GM18526 (cell line): Measurements from ENCODE around the gene CR1.

Source experiments
- POLR2A ChIP-seq: IDR thresholded peaks from 3 replicates; pipeline ENCODE4 v1.6.1; 2011; ENCODE audit not compliant: insufficient read length; ENCODE audit errors: extremely low read depth

CR1 gene

GRCh38 chr1:207579436-207579799, 83.5 kb downstream of the CR1 start:
- no peak for TF ChIP-seq POLR2A

GRCh38 chr1:207581496-207582153, 85.7 kb downstream of the CR1 start:
- no peak for TF ChIP-seq POLR2A

- TF ChIP-seq POLR2A: no peak
Observed at GRCh38 chr1:207603777-207604176, 107.8 kb downstream of the CR1 start.

GRCh38 chr1:207605444-207606361, 109.7 kb downstream of the CR1 start:
- no peak for TF ChIP-seq POLR2A

DNA sequence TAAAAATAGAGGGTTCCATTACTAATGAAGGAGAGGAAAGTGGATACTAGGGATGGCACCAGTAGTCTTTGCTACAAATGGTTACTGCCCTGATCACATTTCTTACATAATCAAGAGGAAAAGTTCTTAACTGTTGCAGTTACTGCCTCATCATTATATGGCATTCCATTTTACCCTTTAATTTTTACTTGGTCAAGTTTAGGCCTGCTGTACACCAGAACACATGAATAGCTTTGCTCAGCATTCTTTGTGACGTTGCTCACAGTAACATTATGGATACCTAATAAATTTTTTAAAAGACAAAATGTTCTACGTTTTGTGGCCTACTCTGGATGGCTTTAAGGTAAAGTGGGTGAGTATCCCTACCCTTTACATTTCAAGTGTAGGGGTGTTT, 110.4 kb downstream of the CR1 start:
- no peak for TF ChIP-seq POLR2A

- TF ChIP-seq POLR2A: no peak
Observed at GRCh38 chr1:207612762-207613161, 116.8 kb downstream of the CR1 start.

DNA sequence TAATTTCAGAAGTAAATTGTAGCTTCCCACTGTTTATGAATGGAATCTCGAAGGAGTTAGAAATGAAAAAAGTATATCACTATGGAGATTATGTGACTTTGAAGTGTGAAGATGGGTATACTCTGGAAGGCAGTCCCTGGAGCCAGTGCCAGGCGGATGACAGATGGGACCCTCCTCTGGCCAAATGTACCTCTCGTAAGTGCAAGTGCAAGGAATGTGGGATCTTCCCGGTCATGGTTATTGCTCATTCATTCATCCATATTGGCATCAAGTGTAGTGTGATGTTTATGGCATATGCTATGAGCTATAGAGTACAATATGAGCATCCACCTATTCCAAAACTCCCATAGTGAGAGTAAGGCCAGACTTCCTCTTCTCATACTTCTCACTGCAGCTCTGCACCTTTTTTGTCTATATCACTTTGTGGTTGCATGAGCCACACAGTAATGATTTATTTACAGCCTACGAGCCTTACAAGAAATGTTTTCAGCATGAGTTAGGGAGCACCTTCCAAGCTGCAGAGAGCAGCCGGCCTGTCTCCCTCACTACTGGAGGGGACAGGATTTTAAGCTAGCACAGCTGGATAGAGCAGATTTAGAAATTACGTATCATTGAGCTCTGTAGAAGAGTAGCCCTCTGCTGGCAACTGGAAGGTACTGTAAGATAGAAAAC, 124.0 kb downstream of the CR1 start:
- TF ChIP-seq POLR2A: no peak

DNA sequence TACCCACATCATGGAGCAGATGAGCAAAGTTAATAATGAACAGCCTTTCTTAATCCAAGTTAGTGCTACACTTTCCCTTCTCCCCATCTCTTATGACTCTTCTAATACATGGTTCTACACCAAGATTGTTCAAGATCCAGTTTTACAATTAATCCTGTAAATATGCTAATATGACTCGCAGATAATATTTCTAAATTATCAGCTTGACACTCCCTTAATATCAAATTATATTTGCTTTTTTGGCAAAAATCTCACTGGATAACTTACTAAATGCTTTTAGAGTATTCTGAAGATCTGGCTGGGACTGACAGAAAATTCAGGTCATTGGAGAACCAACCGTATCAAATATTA, 124.6 kb downstream of the CR1 start:
- TF ChIP-seq POLR2A: no peak

DNA sequence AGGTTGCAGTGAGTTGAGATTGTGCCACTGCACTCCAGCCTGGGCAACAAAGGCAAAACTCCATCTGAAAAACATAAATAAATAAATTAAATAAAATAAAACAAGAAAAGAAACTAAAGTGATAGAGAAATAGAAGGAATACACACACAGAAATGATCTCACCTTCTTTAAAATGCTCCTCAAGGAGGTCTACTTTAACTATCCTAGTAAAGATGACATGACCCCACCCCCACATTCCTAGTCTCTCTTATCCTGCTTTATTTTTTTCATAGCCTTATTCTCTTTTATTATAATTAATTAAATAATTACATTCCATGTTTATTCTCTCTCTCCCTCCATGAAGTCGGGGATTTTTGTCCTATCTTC, 131.0 kb downstream of the CR1 start:
- TF ChIP-seq POLR2A: no peak

DNA sequence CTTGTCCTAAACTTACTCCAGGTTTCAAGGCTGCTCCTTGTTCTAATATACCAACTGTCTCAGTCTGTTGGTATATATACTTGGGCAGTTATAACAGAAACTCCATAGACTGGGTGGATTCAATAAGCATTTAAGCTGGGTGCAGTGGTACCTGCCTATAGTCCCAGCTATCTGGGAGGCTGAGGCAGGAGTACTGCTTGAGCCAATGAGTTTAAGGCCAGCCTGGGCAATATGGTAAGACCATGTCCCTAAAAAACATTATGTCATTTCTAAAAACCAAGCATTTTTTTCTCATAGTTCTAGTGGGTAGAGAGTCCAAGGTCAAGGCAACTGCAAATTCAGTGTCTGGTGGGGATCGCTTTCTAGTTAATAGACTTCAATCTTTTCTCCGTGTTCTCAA, 131.5 kb downstream of the CR1 start:
- TF ChIP-seq POLR2A: no peak

DNA sequence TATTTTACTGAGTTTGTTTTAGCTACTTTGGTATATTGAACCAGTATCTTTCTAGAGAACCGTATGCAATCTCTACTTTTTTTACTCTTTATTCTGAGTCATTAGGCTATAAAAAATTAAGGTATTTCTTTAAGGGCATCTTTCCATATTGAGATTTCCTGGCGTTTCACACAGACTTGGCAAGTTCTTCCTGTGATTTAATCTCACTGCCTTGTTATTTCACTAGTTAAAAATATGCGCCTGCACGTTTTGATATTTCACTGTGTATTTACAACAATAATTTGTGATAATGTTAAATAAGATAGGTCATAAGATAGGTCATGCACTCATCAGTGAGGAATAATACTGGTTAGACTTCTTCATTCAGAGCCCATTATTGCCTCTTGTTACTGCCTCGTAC, 132.8 kb downstream of the CR1 start:
- no peak for TF ChIP-seq POLR2A

GRCh38 chr1:207631137-207631536, 135.2 kb downstream of the CR1 start:
- no peak for TF ChIP-seq POLR2A

DNA sequence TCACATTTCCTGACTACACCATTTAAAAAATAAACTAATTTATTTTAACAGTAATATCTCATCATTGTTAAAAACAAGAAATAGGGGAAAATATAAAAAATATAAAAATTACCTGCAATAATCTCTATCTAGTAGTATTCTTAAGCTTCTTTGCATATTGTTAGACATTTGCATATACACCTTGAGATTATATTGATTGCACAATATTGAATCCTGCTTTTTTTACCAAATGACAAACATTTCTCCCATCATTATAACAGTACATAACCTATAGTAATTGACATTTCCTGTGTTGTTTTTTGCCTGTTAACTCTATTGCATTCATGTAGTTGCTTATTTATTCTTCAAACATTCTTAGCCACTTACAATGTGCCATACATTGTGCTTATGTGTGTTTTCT, 137.3 kb downstream of the CR1 start:
- no peak for TF ChIP-seq POLR2A

- TF ChIP-seq POLR2A: no peak
Observed at GRCh38 chr1:207644166-207644851, 148.4 kb downstream of the CR1 start.

- no peak for TF ChIP-seq POLR2A
Observed at GRCh38 chr1:207644852-207645634, 149.1 kb downstream of the CR1 start, which contains the start of gene CR1L. Gene CR1L (plus strand): TSS chr1:207645133. CDS start chr1:207645234, 101 bp downstream.
